ENCODE measurements around the gene TENM3. TPM values are rescaled to one million over a fixed set of nuclear protein-coding genes. Genes with fewer than 3 reads are reported as not detected.

The TENM3 gene
- total RNA-seq, 2 experiments from 2014 or later: not detected

DNA sequence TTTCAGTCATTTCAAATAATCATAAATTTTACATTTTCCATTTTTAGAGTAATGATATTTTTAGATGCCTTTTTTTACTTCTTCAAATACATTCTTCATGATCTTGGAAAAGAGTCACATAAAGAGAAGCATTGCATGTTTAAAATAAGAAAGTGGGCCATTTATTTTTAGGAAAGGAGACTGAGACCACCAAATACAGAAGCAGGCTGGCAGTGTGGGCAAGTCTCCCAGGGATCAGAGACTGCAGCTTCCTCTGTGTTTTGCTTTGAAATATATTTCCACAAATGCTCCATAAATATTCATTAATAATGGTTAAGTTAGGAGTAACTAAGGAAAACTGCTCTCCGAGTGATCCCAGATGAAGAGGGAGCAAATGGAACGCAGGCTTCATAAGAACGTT, 397.3 kb downstream of the TENM3 start:
- no peaks in the 10 kb centered on the region for H3K27me3 Mint-ChIP-seq (ENCODE audit: low read depth)
- intact Hi-C loops (cut with micrococcal nuclease): no loop called here
- H3K4me1 Mint-ChIP-seq (ENCODE audit: low read depth): no peaks in the 10 kb centered on the region

DNA sequence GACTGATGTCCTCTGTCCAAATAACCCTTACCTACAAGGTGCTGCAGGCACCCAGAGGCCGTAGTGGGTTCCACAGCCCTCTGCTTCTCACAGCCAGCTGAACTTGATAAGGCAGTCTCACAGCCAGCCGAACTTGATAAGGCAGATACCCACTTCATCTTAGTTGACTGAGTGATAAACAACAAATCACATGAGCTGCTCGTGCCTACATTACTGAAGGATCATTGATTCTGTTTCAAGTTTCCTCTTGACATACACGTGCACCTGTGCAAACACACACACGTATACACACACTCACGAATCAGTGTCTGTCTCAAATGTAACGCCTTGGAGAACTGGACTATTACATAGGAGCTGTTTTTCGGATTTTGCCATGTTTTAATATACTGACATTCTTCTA, 397.7 kb downstream of the TENM3 start:
- no peak for DNase-seq
- CTCF ChIA-PET: no interaction called here
- Mint-ChIP-seq H3K27ac (no peak overlapping the region), H3K27me3 (ENCODE audit: low read depth) (no peaks in the 10 kb centered on the region), H3K4me1 (ENCODE audit: low read depth) (no peaks in the 10 kb centered on the region), H3K4me3 (no peak overlapping the region), H3K9me3 (peaks cover 5% of the 10 kb centered on the region), H3K36me3 (ENCODE audit: low read depth) (no peaks in the 10 kb centered on the region)
- intact Hi-C loops (cut with micrococcal nuclease): no loop called here

More for the DNA sequence above, 397.3 kb downstream of the TENM3 start:
- no peak overlapping the region for H3K27ac Mint-ChIP-seq
- CTCF ChIA-PET: no interaction called here
- H3K36me3 Mint-ChIP-seq (ENCODE audit: low read depth): no peaks in the 10 kb centered on the region
- no peak for DNase-seq
- peaks cover 3% of the 10 kb centered on the region for H3K9me3 Mint-ChIP-seq
- H3K4me3 Mint-ChIP-seq: no peak overlapping the region

DNA sequence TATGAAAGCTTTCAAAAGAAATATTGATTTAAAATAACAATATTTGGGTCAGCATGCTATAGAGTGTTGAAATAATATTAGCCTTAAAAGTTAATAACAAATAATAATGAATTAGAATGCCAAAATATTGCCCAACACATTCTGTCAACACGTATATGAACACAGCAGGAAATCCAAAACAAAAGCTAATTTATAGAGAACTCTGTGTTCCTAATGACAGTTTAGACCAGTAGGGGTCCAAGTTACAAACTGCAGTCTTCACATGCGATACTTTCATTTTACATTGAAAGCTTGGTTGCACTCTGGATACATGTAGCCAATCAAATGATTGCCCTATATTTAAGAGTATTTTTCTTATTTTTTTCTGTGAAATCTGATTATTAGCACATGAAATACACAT, 399.6 kb downstream of the TENM3 start:
- Mint-ChIP-seq H3K4me3 (no peak overlapping the region), H3K27me3 (ENCODE audit: low read depth) (no peaks in the 10 kb centered on the region), H3K4me1 (ENCODE audit: low read depth) (no peaks in the 10 kb centered on the region), H3K27ac (no peak overlapping the region), H3K9me3 (peaks cover 5% of the 10 kb centered on the region), H3K36me3 (ENCODE audit: low read depth) (no peaks in the 10 kb centered on the region)
- CTCF ChIA-PET: no interaction called here
- DNase-seq: no peak
- intact Hi-C loops (cut with micrococcal nuclease): no loop called here

DNA sequence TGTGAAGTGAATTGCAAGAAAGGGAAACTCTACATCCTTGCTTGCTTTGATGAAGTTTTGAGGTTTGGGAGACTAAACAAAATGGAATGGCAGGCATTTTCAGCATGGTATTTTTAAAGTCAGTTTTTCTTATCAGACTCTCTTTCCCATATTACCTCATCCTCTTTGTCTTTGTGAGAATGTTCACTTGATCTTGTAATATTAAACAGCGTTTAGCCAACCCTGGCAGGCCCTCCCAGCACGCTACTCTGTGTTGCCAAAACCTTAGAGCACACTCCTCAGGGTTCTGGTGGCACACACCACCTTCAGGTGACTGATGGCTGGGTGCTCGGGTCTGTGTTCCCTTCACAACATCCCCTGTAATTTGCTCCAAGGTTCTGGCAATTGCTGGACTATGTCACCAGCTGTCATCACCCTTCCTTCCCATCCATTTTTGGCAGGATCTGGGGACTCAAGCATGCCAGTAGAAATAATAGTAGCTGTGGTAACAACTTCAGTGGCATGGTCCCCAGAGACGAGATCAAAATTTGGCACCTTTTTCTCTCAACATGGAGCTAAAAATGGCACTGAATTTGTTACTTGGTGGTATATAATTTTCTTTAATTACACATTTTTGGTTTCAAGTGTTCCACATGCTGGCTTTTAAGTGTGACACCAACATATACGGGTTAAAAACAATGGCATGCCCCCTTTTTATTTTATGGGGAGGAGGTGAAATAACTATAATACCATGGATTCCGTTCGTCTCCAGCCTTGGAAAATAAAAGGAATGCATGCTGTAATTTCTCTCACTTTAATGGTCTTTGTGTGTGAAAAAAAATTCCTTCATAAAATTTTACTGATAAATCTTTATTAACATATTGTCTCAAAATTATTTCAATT, 400.8 kb downstream of the TENM3 start:
- DNase-seq: no peak
- Mint-ChIP-seq H3K36me3 (ENCODE audit: low read depth) (no peaks in the 10 kb centered on the region), H3K27me3 (ENCODE audit: low read depth) (no peaks in the 10 kb centered on the region), H3K4me1 (ENCODE audit: low read depth) (no peaks in the 10 kb centered on the region), H3K27ac (no peak overlapping the region), H3K4me3 (no peak overlapping the region), H3K9me3 (peaks cover 5% of the 10 kb centered on the region)
- intact Hi-C loops (cut with micrococcal nuclease): no loop called here
- CTCF ChIA-PET: no interaction called here

DNA sequence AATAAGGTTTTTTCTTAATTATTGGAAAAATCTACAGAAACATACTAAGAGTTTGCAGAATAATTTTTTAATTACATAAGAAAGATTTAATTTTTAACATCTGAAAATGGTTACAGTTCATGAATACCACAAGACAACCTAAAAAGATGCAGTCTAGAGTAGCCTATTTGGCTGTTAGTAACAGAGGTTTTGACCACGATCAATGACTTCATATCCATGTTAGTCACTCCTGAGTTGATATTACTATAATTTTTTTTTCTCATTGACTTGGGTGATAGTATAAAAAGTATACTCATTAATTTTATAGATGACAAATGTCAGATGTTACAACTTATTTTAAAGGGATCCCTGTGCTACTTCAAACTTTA, 401.5 kb downstream of the TENM3 start:
- no peak for DNase-seq
- no peak overlapping the region for H3K4me3 Mint-ChIP-seq
- no peaks in the 10 kb centered on the region for H3K36me3 Mint-ChIP-seq (ENCODE audit: low read depth)
- CTCF ChIA-PET: no interaction called here
- H3K27ac Mint-ChIP-seq: no peak overlapping the region
- intact Hi-C loops (cut with micrococcal nuclease): no loop called here
- no peaks in the 10 kb centered on the region for H3K4me1 Mint-ChIP-seq (ENCODE audit: low read depth)
- no peaks in the 10 kb centered on the region for H3K27me3 Mint-ChIP-seq (ENCODE audit: low read depth)
- peaks cover 5% of the 10 kb centered on the region for H3K9me3 Mint-ChIP-seq

DNA sequence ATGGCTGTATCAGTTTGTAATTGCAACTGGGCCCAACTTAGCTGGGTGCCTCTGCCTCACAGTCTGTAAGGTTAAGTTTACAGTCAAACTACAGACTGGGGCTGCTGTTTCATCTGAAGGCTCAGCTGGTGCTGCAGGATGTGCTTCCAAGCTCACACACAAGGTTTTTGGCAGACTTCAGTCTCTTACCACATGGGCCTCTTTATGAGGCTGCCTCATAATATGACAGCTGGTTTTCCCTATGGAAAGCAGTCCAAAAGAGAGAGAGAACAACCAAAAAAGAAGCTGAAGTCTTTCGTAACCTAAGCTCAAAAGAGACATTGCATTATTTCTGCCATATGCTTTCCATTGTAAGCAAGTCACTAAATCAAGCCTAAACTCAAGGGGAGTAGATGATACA, 402.3 kb downstream of the TENM3 start:
- DNase-seq: no peak
- Mint-ChIP-seq H3K27me3 (ENCODE audit: low read depth) (peaks cover 3% of the 10 kb centered on the region), H3K4me1 (ENCODE audit: low read depth) (no peaks in the 10 kb centered on the region), H3K4me3 (no peak overlapping the region), H3K9me3 (peaks cover 5% of the 10 kb centered on the region), H3K36me3 (ENCODE audit: low read depth) (no peaks in the 10 kb centered on the region), H3K27ac (no peak overlapping the region)
- intact Hi-C loops (cut with micrococcal nuclease): no loop called here
- CTCF ChIA-PET: no interaction called here

DNA sequence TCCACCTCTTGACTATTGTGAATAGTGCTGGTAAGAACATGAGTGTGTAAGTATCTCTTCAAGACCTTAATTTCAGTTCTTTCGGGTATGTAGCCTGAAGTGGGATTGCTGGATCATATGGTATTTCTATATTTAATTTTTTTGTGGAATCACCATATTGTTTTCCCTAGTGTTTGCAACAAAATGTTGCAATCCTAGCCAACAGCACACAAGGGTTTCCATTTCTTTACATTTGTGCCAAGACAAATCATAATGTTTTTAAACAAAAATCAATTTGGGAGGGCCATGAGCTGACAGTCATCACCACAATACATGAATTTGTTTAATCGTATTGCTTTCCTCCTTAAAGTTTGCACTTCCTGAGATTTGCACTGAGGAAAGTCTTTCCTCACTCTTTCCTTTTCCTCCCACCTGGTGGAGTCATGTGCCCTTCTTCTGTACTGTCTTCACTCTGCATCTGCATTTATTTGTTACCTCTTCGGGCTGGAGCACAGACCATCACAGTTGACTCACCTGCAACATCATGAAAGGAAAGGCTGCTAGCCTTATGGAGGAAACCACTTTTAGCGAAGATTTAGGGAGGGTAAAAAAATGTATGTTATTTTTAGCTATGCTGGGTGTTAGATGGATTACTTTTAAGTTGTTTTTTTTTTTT, 404.6 kb downstream of the TENM3 start:
- Mint-ChIP-seq H3K27ac (no peak overlapping the region), H3K4me3 (no peak overlapping the region), H3K4me1 (ENCODE audit: low read depth) (no peaks in the 10 kb centered on the region), H3K27me3 (ENCODE audit: low read depth) (peaks cover 7% of the 10 kb centered on the region), H3K36me3 (ENCODE audit: low read depth) (no peaks in the 10 kb centered on the region), H3K9me3 (peaks cover 5% of the 10 kb centered on the region)
- DNase-seq: no peak
- CTCF ChIA-PET: no interaction called here
- intact Hi-C loops (cut with micrococcal nuclease): no loop called here

DNA sequence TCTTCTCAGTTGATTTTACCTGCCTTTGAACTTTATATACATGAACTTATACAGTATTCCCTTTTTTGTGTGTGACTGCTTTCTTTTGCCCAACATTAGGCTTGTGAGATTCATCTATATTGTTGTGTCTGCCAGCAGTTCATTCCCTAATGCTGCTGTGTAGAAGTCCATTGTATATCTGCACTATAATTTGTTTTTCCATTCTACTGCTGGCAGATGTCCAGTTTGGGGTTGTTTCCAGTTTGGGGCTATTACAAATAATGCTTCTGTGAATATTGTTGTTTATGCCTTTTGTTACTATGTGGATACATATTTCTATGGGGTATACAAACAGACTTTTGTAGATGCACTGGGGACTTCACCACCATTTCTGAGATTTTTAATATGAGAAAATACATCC, 405.6 kb downstream of the TENM3 start:
- Mint-ChIP-seq H3K36me3 (ENCODE audit: low read depth) (no peaks in the 10 kb centered on the region), H3K27ac (no peak overlapping the region), H3K9me3 (peaks cover 5% of the 10 kb centered on the region), H3K4me3 (no peak overlapping the region), H3K27me3 (ENCODE audit: low read depth) (peaks cover 10% of the 10 kb centered on the region), H3K4me1 (ENCODE audit: low read depth) (no peaks in the 10 kb centered on the region)
- intact Hi-C loops (cut with micrococcal nuclease): no loop called here
- no peak for DNase-seq
- CTCF ChIA-PET: no interaction called here

DNA sequence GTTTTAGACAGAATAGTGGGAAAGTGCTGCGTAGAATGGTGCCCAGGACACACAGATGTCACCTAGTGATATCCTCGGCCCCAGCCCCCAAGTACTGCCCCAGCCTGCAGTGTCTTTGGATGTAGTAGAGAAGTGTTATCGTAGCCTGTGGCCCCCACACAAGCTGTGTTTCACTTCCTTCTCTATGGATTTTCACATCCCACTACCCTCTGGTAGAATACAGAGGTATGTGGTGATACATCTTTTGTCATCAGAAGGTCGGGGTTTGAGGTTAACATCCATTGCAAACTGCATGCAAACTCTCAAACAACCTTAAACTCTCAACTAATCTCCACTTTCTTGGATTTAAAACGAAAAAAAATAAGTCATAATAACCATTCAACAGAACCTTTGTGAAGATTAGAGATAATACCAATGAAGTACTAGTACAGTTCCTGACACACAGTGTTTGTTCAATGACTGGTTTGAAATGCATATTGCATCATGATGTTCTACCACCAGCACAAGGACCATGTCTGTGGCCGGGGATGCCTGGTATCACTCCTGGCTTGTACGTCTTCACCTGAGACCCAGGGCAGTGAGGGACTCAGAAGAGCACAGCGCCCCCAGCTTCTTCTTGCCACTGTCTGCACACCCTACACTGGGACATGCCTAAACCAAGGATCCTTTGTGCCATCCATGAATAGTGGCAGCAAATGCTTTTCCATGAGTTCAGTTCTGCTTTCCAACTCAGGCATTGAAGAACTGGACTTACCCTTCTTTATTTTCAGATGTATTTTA, 406.7 kb downstream of the TENM3 start:
- Mint-ChIP-seq H3K4me3 (no peak overlapping the region), H3K9me3 (peaks cover 5% of the 10 kb centered on the region), H3K36me3 (ENCODE audit: low read depth) (no peaks in the 10 kb centered on the region), H3K4me1 (ENCODE audit: low read depth) (no peaks in the 10 kb centered on the region), H3K27ac (no peak overlapping the region), H3K27me3 (ENCODE audit: low read depth) (peaks cover 10% of the 10 kb centered on the region)
- CTCF ChIA-PET: no interaction called here
- no peak for DNase-seq
- intact Hi-C loops (cut with micrococcal nuclease): no loop called here

DNA sequence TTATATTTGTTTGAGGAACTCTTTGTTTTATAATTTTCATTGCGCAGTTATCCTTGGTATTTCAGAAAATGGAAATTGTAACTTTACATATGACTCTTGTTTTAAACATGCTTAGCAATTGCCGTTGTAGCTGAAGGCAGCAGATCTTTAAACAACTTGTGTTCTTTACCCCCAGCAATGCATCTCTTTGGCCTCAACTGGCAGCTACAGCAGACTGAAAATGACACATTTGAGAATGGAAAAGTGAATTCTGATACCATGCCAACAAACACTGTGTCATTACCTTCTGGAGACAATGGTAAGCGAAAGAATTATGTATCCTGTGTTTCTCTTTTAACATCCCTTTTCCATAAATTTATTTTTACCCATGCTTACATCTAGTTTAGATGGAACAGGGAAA, 410.4 kb downstream of the TENM3 start:
- DNase-seq: no peak
- H3K9me3 Mint-ChIP-seq: peaks cover 2% of the 10 kb centered on the region

DNA sequence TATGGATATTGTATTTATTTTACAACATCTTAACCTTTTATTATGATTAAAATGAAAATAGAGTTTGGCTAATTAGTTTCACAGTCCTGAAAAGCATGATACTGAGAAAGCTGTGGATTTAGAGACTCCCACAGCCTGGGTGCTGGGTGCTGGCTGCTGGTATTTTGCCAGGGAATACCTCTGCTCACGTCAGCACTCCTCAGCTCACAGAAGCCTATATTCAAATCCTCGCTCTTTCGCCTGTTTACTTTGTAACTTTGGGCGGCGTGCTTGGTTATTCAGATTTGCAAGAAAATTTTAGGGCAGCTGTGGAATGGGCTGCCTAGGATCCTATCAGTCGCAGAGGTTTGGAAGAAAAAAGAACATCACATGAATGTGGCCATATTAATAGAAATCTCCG, 412.1 kb downstream of the TENM3 start:
- Mint-ChIP-seq H3K4me1 (ENCODE audit: low read depth) (no peaks in the 10 kb centered on the region), H3K9me3 (peaks cover 2% of the 10 kb centered on the region), H3K27ac (no peak overlapping the region), H3K27me3 (ENCODE audit: low read depth) (peaks cover 11% of the 10 kb centered on the region), H3K36me3 (ENCODE audit: low read depth) (no peaks in the 10 kb centered on the region), H3K4me3 (no peak overlapping the region)
- intact Hi-C loops (cut with micrococcal nuclease): no loop called here
- CTCF ChIA-PET: no interaction called here
- no peak for DNase-seq

More for the DNA sequence above, 410.4 kb downstream of the TENM3 start:
- H3K27ac Mint-ChIP-seq: no peak overlapping the region
- H3K4me3 Mint-ChIP-seq: no peak overlapping the region
- H3K36me3 Mint-ChIP-seq (ENCODE audit: low read depth): no peaks in the 10 kb centered on the region
- H3K4me1 Mint-ChIP-seq (ENCODE audit: low read depth): no peaks in the 10 kb centered on the region
- CTCF ChIA-PET: no interaction called here
- H3K27me3 Mint-ChIP-seq (ENCODE audit: low read depth): peaks cover 12% of the 10 kb centered on the region
- intact Hi-C loops (cut with micrococcal nuclease): no loop called here

DNA sequence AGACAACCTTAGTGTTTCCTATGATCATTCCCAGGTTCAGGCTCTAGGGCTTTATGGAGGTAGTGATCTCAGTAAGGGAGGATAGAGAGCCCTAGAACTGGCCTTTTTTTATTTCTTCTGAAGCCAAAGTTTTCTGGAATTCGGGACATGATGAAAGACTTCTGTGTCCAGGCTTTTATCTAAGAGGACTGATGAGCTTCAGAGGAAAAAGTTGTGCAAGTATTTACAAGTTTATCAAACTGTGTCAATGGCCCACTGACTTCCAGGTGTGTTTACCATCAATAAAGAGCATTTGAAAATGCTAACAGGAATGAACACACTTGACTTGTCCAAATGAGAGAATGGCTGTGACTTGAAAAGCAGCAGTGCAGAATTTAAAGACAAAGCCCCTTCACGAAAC, 419.3 kb downstream of the TENM3 start:
- Mint-ChIP-seq H3K9me3 (peaks cover 2% of the 10 kb centered on the region), H3K27ac (no peak overlapping the region)
- CTCF ChIA-PET: no interaction called here

More for the DNA sequence above, 419.3 kb downstream of the TENM3 start:
- no peak for DNase-seq
- intact Hi-C loops (cut with micrococcal nuclease): no loop called here
- Mint-ChIP-seq H3K4me3 (no peak overlapping the region), H3K36me3 (ENCODE audit: low read depth) (no peaks in the 10 kb centered on the region), H3K4me1 (ENCODE audit: low read depth) (no peaks in the 10 kb centered on the region), H3K27me3 (ENCODE audit: low read depth) (peaks cover 4% of the 10 kb centered on the region)
